Naive B cell (primary cell): Measurements from ENCODE around the gene SPATA16. TPM values are rescaled to one million over a fixed set of nuclear protein-coding genes. Genes with fewer than 3 reads are reported as not detected.
A peak's percentile ranks its signal among the peaks of the same experiment; 100 is the strongest.
"Not testable (repeated sequence)": the region's sequence is repeated elsewhere in the genome, so short reads cannot be mapped to it uniquely, and the experiment has no call there.

ENCODE experiments used
- ATAC-seq, 2 donors: fragments of 150-1000 bp; cut with Tn5 transposase; 2 replicates each; pipeline ENCODE4 v1.10.0; 2021; ENCODE audit warnings: low read depth in 2 of 2, mild to moderate bottlenecking in 2 of 2, moderate library complexity in 2 of 2
- DNase-seq: peaks from one replicate; pipeline ENCODE4 v3.0.0; 2022
- H3K27ac Mint-ChIP-seq, 6 donors: one replicate each; pipeline ENCODE4 v1.8.0; 2020 to 2022; ENCODE audit warnings: mild to moderate bottlenecking in 6 of 6, mixed read lengths in 6 of 6, moderate library complexity in 5 of 6, inconsistent platforms in 2 of 6
- H3K27me3 Mint-ChIP-seq, 3 donors: one replicate each; pipeline ENCODE4 v1.8.0; 2021 to 2022; ENCODE audit warnings: mixed read lengths in 3 of 3, mild to moderate bottlenecking in 1 of 3
- H3K36me3 Mint-ChIP-seq, 2 donors: one replicate each; pipeline ENCODE4 v1.8.0; 2020 to 2022; ENCODE audit warnings: mixed read lengths in 2 of 2, inconsistent platforms in 1 of 2, mild to moderate bottlenecking in 1 of 2
- H3K4me1 Mint-ChIP-seq, 3 donors: one replicate each; pipeline ENCODE4 v1.8.0; 2020 to 2022; ENCODE audit warnings: mixed read lengths in 3 of 3, inconsistent platforms in 1 of 3, mild to moderate bottlenecking in 1 of 3, moderate library complexity in 1 of 3
- H3K4me3 Mint-ChIP-seq, 8 donors: one replicate each; pipeline ENCODE4 v1.8.0; 2020 to 2022; ENCODE audit warnings: mild to moderate bottlenecking in 8 of 8, mixed read lengths in 8 of 8, moderate library complexity in 8 of 8, inconsistent platforms in 2 of 8
- H3K9me3 Mint-ChIP-seq, 7 donors: one replicate each; pipeline ENCODE4 v1.8.0; 2020 to 2022; ENCODE audit warnings: mixed read lengths in 7 of 7, mild to moderate bottlenecking in 5 of 7, inconsistent platforms in 2 of 7, moderate library complexity in 1 of 7
- polyA plus RNA-seq, 6 donors: library from polyadenylated mRNA; unstranded; fragments of 300-500 nt; fragmentation: Illumina TruSeq; gene quantifications; one replicate each; pipeline ENCODE4 v1.2.3, GENCODE V29; 2021; ENCODE audit warnings: low read depth in 6 of 6

Gene SPATA16
- polyA plus RNA-seq, 6 donors from 2014 or later = not detected

GRCh38 chr3:172981407-172981983 is 159.5 kb downstream of the SPATA16 start:
- H3K27ac Mint-ChIP-seq = no peak overlapping the region
- no peaks in the 10 kb centered on the region for H3K4me1 Mint-ChIP-seq
- H3K27me3 Mint-ChIP-seq = no peaks in the 10 kb centered on the region
- H3K9me3 Mint-ChIP-seq = peaks cover 0 to 4% (median 0%) of the 10 kb centered on the region in 7 donors
- DNase-seq (no peak), ATAC-seq (no peak)
- H3K36me3 Mint-ChIP-seq = no peaks in the 10 kb centered on the region
- H3K4me3 Mint-ChIP-seq = no peak overlapping the region

- no peaks in the 10 kb centered on the region for H3K27me3 Mint-ChIP-seq
- no peak for ATAC-seq
These were observed 160.2 kb downstream of the SPATA16 start for GRCh38 chr3:172980849-172981248.

GRCh38 chr3:172977696-172978095 is 163.3 kb downstream of the SPATA16 start:
- no peak overlapping the region for H3K27ac Mint-ChIP-seq
- no peaks in the 10 kb centered on the region for H3K27me3 Mint-ChIP-seq
- no peaks in the 10 kb centered on the region for H3K4me1 Mint-ChIP-seq
- DNase-seq = no peak
- peaks cover 0 to 4% (median 0%) of the 10 kb centered on the region in 7 donors for H3K9me3 Mint-ChIP-seq
- no peak for ATAC-seq
- no peaks in the 10 kb centered on the region for H3K36me3 Mint-ChIP-seq
- no peak overlapping the region for H3K4me3 Mint-ChIP-seq

More at GRCh38 chr3:172980849-172981248, 160.2 kb downstream of the SPATA16 start:
- H3K36me3 Mint-ChIP-seq = no peaks in the 10 kb centered on the region
- peak overlapping the region in 1 of 6 donors; percentile 57 for H3K27ac Mint-ChIP-seq
- H3K9me3 Mint-ChIP-seq = peaks cover 0 to 4% (median 0%) of the 10 kb centered on the region in 7 donors
- no peaks in the 10 kb centered on the region for H3K4me1 Mint-ChIP-seq
- no peak overlapping the region for H3K4me3 Mint-ChIP-seq
- DNase-seq = no peak

GRCh38 chr3:172974969-172975368 is 166.1 kb downstream of the SPATA16 start:
- no peak overlapping the region for H3K27ac Mint-ChIP-seq
- no peak for ATAC-seq
- no peak overlapping the region for H3K4me3 Mint-ChIP-seq

GRCh38 chr3:172973799-172974198 is 167.2 kb downstream of the SPATA16 start:
- ATAC-seq (no peak), DNase-seq (no peak)
- Mint-ChIP-seq H3K4me1 (no peaks in the 10 kb centered on the region), H3K27me3 (no peaks in the 10 kb centered on the region), H3K27ac (no peak overlapping the region), H3K4me3 (no peak overlapping the region), H3K36me3 (no peaks in the 10 kb centered on the region), H3K9me3 (no peaks in the 10 kb centered on the region)

More at GRCh38 chr3:172974969-172975368, 166.1 kb downstream of the SPATA16 start:
- no peaks in the 10 kb centered on the region for H3K4me1 Mint-ChIP-seq
- H3K9me3 Mint-ChIP-seq = no peaks in the 10 kb centered on the region
- no peaks in the 10 kb centered on the region for H3K27me3 Mint-ChIP-seq
- H3K36me3 Mint-ChIP-seq = no peaks in the 10 kb centered on the region
- DNase-seq = no peak

GRCh38 chr3:172972717-172973116 is 168.3 kb downstream of the SPATA16 start:
- Mint-ChIP-seq H3K9me3 (no peaks in the 10 kb centered on the region), H3K27ac (no peak overlapping the region), H3K27me3 (no peaks in the 10 kb centered on the region), H3K4me3 (no peak overlapping the region), H3K36me3 (no peaks in the 10 kb centered on the region), H3K4me1 (no peaks in the 10 kb centered on the region)
- DNase-seq = no peak
- ATAC-seq = no peak

- ATAC-seq = no peak
- no peak overlapping the region for H3K27ac Mint-ChIP-seq
- H3K4me1 Mint-ChIP-seq = no peaks in the 10 kb centered on the region
- no peaks in the 10 kb centered on the region for H3K9me3 Mint-ChIP-seq
- no peak overlapping the region for H3K4me3 Mint-ChIP-seq
- H3K27me3 Mint-ChIP-seq = no peaks in the 10 kb centered on the region
- H3K36me3 Mint-ChIP-seq = no peaks in the 10 kb centered on the region
- no peak for DNase-seq
These were observed 169.0 kb downstream of the SPATA16 start for GRCh38 chr3:172972067-172972466.

GRCh38 chr3:172968646-172969045 is 172.4 kb downstream of the SPATA16 start:
- Mint-ChIP-seq H3K27ac (no peak overlapping the region), H3K36me3 (no peaks in the 10 kb centered on the region), H3K4me1 (no peaks in the 10 kb centered on the region), H3K4me3 (no peak overlapping the region), H3K9me3 (no peaks in the 10 kb centered on the region), H3K27me3 (no peaks in the 10 kb centered on the region)
- ATAC-seq (no peak), DNase-seq (no peak)

- no peak overlapping the region for H3K4me3 Mint-ChIP-seq
- no peaks in the 10 kb centered on the region for H3K27me3 Mint-ChIP-seq
- ATAC-seq (no peak), DNase-seq (no peak)
- no peaks in the 10 kb centered on the region for H3K4me1 Mint-ChIP-seq
- no peaks in the 10 kb centered on the region for H3K36me3 Mint-ChIP-seq
- H3K27ac Mint-ChIP-seq = no peak overlapping the region
- H3K9me3 Mint-ChIP-seq = peaks cover 0 to 2% (median 0%) of the 10 kb centered on the region in 7 donors
These were observed 175.8 kb downstream of the SPATA16 start for GRCh38 chr3:172965256-172965655.

GRCh38 chr3:172960626-172961182 is 180.3 kb downstream of the SPATA16 start:
- H3K27me3 Mint-ChIP-seq, DNase-seq, H3K27ac Mint-ChIP-seq, H3K4me3 Mint-ChIP-seq, H3K9me3 Mint-ChIP-seq, H3K4me1 Mint-ChIP-seq, ATAC-seq, H3K36me3 Mint-ChIP-seq: not testable (repeated sequence)

- DNase-seq (no peak), ATAC-seq (no peak)
- Mint-ChIP-seq H3K36me3 (no peaks in the 10 kb centered on the region), H3K27me3 (no peaks in the 10 kb centered on the region), H3K27ac (no peak overlapping the region), H3K9me3 (peaks cover 2 to 10% (median 4%) of the 10 kb centered on the region in 7 donors), H3K4me1 (peaks cover 0 to 3% (median 0%) of the 10 kb centered on the region in 3 donors), H3K4me3 (no peak overlapping the region)
These were observed 182.5 kb downstream of the SPATA16 start for GRCh38 chr3:172958565-172958964.

- Mint-ChIP-seq H3K4me3 (no peak overlapping the region), H3K9me3 (peaks cover 2 to 10% (median 5%) of the 10 kb centered on the region in 7 donors), H3K27me3 (no peaks in the 10 kb centered on the region), H3K27ac (peak overlapping the region in 1 of 6 donors; percentile 2), H3K36me3 (no peaks in the 10 kb centered on the region), H3K4me1 (peaks cover 0 to 3% (median 0%) of the 10 kb centered on the region in 3 donors)
- ATAC-seq (no peak), DNase-seq (no peak)
These were observed 187.5 kb downstream of the SPATA16 start for GRCh38 chr3:172953571-172953970.

GRCh38 chr3:172951511-172951910 is 189.5 kb downstream of the SPATA16 start:
- no peaks in the 10 kb centered on the region for H3K36me3 Mint-ChIP-seq
- no peak overlapping the region for H3K4me3 Mint-ChIP-seq
- no peaks in the 10 kb centered on the region for H3K27me3 Mint-ChIP-seq
- peaks cover 0 to 3% (median 0%) of the 10 kb centered on the region in 3 donors for H3K4me1 Mint-ChIP-seq
- DNase-seq = no peak
- H3K9me3 Mint-ChIP-seq = peaks cover 2 to 19% (median 7%) of the 10 kb centered on the region in 7 donors
- no peak for ATAC-seq
- H3K27ac Mint-ChIP-seq = no peak overlapping the region

- Mint-ChIP-seq H3K27me3 (no peaks in the 10 kb centered on the region), H3K36me3 (no peaks in the 10 kb centered on the region), H3K4me3 (no peak overlapping the region), H3K4me1 (no peaks in the 10 kb centered on the region), H3K27ac (no peak overlapping the region), H3K9me3 (peaks cover 0 to 9% (median 0%) of the 10 kb centered on the region in 7 donors)
- no peak for ATAC-seq
- no peak for DNase-seq
These were observed 195.0 kb downstream of the SPATA16 start for GRCh38 chr3:172946061-172946460.
